Bronchial epithelial cell (primary cell): ENCODE data around the gene CD79A. TPM values are rescaled to one million over a fixed set of nuclear protein-coding genes. Genes with fewer than 3 reads are reported as not detected.

Experiments
- DNase-seq: peaks from one replicate; pipeline ENCODE4 v3.0.0-alpha.2; 2010; ENCODE audit warnings: low read depth
- FAIRE-seq: peaks from 2 replicates; lab custom pipeline; 2011; peaks lifted over from hg19 to GRCh38; lab: Jason Lieb, UNC
- H3K27me3 ChIP-seq: 2 replicates; pipeline ENCODE4 v1.5.1; 2011; ENCODE audit warnings: low read length; ENCODE audit not compliant: control insufficient read depth, insufficient read depth
- H3K36me3 ChIP-seq: 2 replicates; pipeline ENCODE4 v1.5.1; 2011; ENCODE audit warnings: low read length; ENCODE audit not compliant: control insufficient read depth, insufficient read depth
- H3K4me3 ChIP-seq: 2 replicates; pipeline ENCODE4 v1.5.1; 2011; ENCODE audit warnings: mild to moderate bottlenecking, low read depth, low read length, control low read depth
- total RNA-seq: library from RNA; depleted of rRNA; stranded (reverse); fragments of >200 nt; gene quantifications from 2 replicates; pipeline ENCODE4 v1.2.1, GENCODE V29; 2014
- TF ChIP-seq, protein P1 (sequence below): IDR thresholded peaks from 2 replicates; pipeline ENCODE4 v1.5.1; 2011; ENCODE audit warnings: mild to moderate bottlenecking, moderate library complexity, low read length, control low read depth, inconsistent platforms; ENCODE audit not compliant: insufficient read depth, severe bottlenecking

Gene CD79A
- total RNA-seq, 1 donor from 2014 or later: not detected

DNA sequence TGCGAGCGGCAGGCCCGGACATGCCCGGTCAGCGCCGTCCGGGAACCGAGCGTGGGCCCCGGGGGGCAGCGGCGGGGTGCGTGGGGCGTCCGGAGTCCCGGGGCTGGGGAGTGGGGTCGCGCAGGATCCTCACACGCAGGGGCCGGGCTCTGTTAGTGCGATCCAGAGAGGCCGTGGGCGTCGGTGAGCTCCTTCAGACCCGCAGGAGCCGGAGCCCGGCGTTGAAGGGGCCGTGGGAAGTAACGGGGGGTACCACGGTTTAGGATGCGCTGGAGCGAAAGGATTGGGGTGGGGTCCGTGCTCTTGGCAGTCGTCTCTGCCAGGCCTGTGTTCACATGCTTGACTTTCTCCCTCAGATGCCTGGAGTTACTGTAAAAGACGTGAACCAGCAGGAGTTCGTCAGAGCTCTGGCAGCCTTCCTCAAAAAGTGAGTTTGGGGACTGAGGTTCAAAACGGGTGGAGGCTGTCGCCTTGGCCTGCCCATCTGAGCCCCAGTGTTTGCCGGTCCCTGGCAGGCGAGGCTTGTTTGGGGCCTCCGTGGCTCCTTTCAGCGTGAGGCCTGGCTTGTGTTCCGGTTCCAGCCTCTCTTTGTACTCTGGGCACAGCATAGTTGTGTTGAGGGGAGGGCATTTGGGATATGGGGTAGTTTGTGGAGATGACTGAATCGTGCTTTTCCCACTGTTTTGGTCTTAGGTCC lies 16.5 kb upstream of the CD79A start:
- H3K27me3 ChIP-seq: no peaks in the 10 kb centered on the region
- no peak for FAIRE-seq
- TF ChIP-seq, protein P1, sequence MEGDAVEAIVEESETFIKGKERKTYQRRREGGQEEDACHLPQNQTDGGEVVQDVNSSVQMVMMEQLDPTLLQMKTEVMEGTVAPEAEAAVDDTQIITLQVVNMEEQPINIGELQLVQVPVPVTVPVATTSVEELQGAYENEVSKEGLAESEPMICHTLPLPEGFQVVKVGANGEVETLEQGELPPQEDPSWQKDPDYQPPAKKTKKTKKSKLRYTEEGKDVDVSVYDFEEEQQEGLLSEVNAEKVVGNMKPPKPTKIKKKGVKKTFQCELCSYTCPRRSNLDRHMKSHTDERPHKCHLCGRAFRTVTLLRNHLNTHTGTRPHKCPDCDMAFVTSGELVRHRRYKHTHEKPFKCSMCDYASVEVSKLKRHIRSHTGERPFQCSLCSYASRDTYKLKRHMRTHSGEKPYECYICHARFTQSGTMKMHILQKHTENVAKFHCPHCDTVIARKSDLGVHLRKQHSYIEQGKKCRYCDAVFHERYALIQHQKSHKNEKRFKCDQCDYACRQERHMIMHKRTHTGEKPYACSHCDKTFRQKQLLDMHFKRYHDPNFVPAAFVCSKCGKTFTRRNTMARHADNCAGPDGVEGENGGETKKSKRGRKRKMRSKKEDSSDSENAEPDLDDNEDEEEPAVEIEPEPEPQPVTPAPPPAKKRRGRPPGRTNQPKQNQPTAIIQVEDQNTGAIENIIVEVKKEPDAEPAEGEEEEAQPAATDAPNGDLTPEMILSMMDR: no peak
- no peak for DNase-seq
- peak overlapping the region; percentile 93 for H3K4me3 ChIP-seq
- H3K36me3 ChIP-seq: peaks cover 40% of the 10 kb centered on the region

DNA sequence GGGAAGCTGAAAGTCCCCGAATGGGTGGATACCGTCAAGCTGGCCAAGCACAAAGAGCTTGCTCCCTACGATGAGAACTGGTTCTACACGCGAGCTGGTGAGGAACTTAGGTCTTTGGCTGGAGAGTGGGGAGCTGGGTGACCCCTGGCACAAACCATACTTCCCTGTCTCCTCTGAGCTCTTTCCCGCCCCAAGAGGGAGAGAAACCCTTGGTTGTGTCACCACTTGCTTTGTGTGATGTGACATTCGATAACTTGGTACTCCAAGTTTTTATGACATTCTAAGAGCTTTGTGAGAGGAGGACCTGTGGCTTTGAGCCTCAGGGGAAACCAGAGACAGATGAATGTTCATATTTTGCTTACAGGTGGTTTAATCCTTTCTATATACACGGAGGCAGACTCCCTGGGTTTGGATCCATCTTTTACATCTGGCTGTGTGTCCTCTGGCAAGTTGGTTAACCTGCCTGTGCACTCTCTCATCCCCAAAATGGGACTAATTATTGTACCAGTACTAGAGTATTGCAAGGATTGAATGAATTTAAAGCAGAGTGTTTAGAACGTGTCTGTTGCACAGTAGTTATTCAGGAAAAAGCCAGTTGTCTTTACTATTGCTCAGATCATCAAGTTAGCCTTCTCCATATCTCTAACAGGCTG lies 15.8 kb upstream of the CD79A start:
- Histone ChIP-seq H3K27me3 (no peaks in the 10 kb centered on the region), H3K4me3 (peak overlapping the region; percentile 93), H3K36me3 (peaks cover 42% of the 10 kb centered on the region)
- TF ChIP-seq, protein P1: no peak
- DNase-seq (no peak), FAIRE-seq (no peak)

DNA sequence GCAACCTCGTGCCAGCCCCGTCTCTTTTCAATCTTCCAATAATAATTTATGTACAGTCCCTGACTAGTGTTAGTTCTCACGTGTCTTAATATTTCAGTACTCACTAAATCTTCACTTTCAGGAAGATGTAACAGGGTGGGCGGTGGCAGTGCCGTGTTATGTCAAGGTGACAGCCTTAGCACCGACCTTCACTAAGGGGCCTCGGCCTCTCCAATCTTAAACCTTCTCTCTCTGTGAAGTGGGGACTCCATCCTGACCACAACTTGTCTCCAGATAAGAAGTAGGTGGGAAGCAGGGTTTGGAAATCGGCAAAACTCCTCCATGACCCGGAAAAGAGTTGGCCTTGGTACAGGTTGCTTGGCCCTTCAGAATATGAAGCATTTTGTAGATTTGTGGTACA lies 15.2 kb upstream of the CD79A start:
- no peaks in the 10 kb centered on the region for H3K27me3 ChIP-seq
- H3K4me3 ChIP-seq: no peak overlapping the region
- peaks cover 44% of the 10 kb centered on the region for H3K36me3 ChIP-seq
- FAIRE-seq (no peak), DNase-seq (no peak)
- TF ChIP-seq, protein P1: no peak

DNA sequence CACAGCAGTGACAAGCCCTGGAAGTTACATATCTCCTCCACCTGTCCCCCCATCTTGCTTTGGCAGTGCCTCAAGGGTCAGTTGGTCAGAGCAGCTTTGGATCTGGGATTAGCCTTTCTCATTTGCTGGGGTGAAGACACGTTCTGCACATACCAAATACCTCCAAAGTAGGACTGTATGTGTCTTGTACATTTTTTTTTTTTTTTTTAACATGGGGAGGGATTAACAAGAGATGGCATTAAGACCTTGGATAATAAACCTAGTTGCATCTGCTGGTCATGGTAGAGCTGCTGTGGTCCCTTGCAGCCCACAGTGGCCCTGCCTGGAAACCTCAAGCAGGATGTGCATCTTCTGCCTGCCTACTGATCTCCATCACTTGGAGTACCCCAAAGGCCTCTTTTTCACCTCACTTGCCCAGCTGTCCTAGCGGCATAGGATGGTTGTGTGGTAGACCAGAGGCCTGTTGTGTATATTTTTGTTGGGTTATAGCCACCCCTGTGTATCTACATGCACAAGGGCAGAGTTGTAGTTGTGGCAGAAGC lies 14.6 kb upstream of the CD79A start:
- FAIRE-seq: no peak
- peaks cover 46% of the 10 kb centered on the region for H3K36me3 ChIP-seq

DNA sequence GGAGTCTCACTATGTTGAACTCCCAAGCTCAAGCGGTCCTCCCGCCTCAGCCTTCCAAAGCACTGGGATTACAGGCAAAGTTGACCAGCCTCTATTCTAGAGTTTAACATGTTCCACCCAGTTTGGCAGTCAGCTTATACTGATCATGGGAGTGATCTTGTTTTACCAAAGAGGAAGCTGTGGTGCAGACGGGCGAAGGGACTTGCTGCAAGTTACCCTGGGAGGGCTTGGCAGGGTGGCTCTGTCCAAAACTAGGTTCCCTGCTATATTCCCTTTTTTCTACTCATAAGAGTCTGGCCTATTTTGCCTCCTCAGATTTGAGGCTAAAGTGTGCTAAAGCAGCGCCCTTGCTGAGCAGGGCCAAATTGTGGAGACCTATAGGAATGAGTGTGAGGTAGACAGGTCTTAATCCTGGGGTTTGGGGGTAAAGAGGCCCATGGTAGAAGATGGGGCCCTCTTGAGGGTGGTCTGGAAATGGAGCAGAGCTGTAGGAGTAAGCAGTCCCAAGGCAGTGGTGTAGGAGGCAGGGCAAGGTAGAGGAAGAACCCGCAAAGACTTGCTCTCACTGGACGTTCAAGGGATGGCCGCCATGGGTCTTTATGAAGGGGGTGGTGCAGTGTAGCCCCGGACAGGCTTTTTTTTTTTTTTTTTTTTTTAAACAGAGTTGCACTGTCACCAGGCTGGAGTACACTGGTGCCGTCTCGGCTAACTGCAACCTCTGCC lies 13.7 kb upstream of the CD79A start:
- FAIRE-seq (no peak), DNase-seq (no peak)
- TF ChIP-seq, protein P1: no peak
- Histone ChIP-seq H3K4me3 (no peak overlapping the region), H3K36me3 (peaks cover 51% of the 10 kb centered on the region), H3K27me3 (no peaks in the 10 kb centered on the region)

More for the DNA sequence above, 14.6 kb upstream of the CD79A start:
- Histone ChIP-seq H3K4me3 (no peak overlapping the region), H3K27me3 (no peaks in the 10 kb centered on the region)
- no peak for DNase-seq
- TF ChIP-seq, protein P1: no peak
